GM18907 (cell line): ENCODE data around the gene ZSWIM8.
"Not testable (repeated sequence)": the region's sequence is repeated elsewhere in the genome, so short reads cannot be mapped to it uniquely, and the experiment has no call there.

Source experiments
- ATAC-seq: cut with Tn5 transposase; IDR thresholded peaks from one replicate; pipeline ENCODE4 v1.9.1; 2021; ENCODE audit warnings: mild to moderate bottlenecking, moderate library complexity; ENCODE audit not compliant: unreplicated experiment

The ZSWIM8 gene, protein sequence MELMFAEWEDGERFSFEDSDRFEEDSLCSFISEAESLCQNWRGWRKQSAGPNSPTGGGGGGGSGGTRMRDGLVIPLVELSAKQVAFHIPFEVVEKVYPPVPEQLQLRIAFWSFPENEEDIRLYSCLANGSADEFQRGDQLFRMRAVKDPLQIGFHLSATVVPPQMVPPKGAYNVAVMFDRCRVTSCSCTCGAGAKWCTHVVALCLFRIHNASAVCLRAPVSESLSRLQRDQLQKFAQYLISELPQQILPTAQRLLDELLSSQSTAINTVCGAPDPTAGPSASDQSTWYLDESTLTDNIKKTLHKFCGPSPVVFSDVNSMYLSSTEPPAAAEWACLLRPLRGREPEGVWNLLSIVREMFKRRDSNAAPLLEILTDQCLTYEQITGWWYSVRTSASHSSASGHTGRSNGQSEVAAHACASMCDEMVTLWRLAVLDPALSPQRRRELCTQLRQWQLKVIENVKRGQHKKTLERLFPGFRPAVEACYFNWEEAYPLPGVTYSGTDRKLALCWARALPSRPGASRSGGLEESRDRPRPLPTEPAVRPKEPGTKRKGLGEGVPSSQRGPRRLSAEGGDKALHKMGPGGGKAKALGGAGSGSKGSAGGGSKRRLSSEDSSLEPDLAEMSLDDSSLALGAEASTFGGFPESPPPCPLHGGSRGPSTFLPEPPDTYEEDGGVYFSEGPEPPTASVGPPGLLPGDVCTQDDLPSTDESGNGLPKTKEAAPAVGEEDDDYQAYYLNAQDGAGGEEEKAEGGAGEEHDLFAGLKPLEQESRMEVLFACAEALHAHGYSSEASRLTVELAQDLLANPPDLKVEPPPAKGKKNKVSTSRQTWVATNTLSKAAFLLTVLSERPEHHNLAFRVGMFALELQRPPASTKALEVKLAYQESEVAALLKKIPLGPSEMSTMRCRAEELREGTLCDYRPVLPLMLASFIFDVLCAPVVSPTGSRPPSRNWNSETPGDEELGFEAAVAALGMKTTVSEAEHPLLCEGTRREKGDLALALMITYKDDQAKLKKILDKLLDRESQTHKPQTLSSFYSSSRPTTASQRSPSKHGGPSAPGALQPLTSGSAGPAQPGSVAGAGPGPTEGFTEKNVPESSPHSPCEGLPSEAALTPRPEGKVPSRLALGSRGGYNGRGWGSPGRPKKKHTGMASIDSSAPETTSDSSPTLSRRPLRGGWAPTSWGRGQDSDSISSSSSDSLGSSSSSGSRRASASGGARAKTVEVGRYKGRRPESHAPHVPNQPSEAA (N-terminal part only)

DNA sequence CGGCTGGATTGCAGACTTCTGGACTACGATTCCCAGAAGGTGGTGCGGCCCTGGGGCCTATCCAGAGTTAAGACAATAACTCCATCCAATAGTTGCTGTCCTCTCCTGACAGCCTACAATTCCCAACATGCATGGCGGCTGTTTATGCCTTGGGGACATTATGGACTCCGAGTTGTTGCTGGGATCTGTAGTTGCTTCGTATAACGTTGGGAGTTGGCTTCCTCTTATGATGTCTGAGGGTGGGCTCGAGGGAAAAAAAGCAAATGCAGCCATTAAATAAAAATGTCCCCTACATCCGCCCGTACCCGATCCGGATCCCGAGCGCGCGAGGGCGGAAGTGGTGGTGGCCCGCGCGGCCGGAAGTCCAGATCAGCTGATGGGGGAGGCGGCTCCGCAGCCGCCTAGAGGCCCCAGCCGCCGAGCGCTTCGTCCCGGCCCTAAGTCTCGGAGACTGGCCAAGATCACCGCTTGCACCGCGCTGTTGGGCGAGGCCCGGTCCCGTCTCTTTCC is at the start of gene ZSWIM8:
TSS of gene ZSWIM8 (plus strand) at position 396 of the 510 bp plus-strand sequence. CDS start 273 bp downstream, outside the sequence.
- ATAC-seq, result peak; percentile 75

DNA sequence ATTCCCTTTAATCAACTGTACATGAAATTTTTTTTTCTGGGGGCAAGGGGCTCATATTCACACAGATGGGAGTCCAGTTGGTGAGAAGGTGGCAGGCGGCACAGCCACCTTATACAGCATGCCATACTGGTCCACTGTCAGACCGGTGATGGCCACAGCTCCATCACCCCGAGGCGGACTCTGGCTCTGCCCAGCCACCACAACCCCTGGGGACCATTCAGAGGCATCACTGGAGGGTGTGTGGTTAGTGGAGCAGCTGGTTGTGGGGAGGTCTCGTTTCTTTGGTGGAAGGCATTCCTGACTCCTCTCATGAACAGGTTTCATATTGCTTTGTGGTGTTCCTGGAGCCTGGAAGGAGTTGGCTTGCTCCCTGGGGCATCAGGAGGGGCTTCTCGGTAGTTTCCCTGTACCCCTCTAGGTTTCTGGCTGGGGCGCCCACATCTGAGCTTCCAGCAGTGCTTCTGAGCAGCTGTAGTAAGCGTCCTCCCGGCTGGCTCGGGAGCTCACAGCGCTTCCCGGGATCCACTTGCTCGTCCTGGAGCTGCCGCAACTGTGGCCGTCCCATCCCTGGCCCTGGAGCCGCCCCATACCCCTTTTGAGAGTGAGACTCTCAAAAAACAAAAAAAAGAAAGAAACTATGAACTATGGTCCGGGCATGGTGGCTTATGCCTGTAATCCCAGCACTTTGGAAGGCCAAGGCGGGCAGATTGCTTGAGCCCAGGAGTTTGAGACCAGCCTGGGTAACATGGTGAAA is 44.7 kb upstream of the ZSWIM8 start:
- not testable (repeated sequence) for ATAC-seq

DNA sequence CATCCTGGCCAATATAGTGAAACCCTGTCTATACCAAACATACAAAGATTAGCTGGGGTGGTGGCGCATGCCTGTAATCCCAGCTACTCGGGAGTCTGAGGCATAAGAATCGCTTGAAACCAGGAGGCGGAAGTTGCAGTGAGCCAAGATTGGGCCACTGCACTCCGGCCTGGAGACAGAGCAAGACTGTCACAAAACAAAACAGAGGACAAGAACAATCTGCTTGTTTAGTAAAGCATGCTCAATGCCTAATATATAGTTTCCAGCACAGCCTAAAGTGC is 43.0 kb upstream of the ZSWIM8 start:
- ATAC-seq, result no peak

DNA sequence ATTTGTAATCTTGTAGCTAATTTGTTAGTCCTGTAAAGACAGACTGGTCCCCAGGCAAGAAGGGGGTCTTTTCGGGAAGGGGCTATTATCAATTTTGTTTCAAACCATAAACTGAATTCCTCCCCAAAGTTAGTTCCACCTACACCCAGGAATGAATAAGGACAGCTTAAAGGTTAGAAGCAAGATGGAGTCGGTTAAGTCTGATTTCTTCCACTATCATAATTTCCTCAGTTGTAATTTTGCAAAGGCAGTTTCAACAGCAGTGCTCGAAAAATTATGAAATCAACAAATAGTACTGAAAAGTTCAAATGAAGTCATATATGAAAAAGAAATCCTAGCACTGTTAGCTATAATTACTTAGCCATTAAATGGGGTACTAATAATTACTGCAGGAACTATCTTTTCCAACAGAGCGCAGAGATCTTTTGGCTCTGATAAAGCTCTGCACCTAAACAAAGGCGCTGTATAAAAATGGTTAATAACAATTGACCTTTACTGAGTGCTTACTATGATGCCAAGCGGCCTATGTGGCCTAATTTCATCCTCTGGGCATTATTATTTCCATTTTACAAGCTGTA is 42.0 kb upstream of the ZSWIM8 start:
- no peak for ATAC-seq

DNA sequence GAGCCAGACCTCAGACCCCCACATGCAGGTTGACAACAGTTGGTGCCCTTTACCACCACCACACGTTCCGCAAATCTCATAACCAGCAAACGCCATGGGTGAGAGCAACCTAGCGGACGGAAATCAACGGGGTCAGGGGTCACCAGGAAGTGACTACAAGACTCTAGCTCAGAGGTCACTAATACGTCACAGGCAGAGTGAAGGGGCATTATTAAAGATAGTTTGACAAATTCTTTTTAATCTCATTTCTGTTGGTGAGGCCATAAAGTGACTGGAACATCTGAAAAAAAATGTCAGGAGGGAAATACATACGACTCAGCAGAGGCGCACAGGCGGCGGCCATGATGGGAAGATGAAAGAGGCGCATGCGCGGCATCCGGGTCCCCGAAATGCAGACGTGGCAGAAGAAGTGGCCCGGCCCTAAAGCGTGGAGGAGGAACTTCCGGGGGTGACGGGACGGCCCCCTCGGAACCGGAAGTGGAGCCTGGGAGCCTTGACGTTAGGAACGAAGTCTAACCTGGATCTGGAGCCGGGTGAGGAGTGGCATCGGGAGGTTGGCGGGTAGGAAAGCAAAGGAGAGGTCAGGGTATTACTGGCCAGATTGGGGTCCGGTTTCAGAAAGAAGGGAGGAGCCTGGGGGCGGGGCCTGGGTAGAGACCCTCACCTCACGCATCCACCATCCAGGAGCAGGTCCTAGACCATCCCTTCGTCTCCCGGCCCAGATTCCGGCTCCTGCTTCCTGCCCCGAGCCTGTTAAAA is 41.3 kb upstream of the ZSWIM8 start, which contains the start of gene SEC24C:
TSS of gene SEC24C (plus strand) at position 468 of the 759 bp plus-strand sequence. CDS start 2,461 bp downstream, outside the sequence.
- ATAC-seq, result peak; percentile 90

DNA sequence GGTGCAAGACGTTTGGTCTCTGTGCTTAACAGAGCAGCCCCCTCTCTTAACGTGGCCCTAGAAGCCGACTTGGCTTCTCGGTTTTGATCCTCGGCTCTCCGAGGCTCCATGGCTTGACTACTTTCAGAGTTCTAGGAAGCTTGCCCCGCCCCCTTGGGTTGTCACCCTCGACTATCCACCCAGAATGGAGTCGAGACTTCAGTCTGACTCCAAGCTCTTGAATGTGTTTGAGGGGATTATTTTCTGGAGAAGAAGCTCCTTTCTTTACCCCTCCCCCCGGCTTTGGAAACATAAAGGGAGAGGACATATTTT is 40.8 kb upstream of the ZSWIM8 start:
- peak; percentile 35 for ATAC-seq

DNA sequence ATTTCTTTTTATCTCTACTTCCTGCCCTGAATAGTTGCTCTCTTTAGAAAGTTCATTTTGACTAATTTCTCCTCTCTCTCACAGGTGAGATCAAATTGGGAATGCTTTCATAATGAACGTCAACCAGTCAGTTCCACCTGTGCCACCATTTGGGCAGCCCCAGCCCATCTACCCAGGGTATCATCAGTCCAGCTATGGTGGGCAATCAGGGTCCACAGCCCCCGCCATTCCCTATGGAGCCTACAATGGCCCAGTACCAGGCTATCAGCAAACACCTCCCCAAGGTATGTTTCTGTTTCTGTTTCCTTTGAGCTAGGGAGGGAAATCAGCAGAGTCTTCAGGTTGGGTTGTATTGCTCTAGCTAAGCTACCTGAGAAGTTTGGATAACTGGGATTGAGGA is 38.7 kb upstream of the ZSWIM8 start:
- ATAC-seq, result no peak

DNA sequence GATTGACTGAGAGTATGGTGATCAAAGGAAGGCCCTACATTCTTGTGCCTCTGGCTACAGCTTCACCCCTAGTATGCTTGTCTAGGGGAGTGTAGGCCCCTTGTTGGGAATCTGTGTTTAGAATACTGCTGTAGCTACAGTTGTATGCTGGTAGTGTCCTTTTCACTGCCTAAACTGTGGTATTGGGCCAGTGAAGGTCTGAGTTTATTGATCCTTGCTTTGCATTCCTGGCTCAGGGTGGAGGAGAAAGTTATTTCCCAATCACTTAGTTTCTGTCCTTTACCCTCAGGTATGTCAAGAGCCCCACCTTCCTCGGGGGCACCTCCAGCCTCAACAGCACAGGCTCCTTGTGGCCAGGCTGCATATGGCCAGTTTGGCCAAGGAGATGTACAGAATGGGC is 34.6 kb upstream of the ZSWIM8 start:
- no peak for ATAC-seq

DNA sequence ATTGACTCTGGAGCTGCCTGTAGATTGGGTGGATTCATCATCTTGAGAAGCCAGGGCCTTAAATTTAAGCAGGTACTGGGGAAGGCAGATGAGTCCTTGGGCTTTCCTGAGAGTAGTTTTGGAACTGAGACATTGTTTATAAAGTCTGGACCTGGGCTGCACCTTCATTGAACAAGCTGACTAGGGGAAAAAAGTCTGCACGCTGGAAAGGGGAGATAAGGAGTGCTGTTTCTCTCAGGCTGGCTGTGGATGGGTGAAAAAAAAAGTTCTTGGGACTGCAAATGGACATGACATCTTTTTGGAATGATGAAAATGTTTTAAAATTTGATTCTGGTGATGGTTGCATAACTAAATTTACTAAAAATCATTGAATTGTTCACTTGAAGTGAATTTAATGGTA is 29.2 kb upstream of the ZSWIM8 start:
- no peak for ATAC-seq

DNA sequence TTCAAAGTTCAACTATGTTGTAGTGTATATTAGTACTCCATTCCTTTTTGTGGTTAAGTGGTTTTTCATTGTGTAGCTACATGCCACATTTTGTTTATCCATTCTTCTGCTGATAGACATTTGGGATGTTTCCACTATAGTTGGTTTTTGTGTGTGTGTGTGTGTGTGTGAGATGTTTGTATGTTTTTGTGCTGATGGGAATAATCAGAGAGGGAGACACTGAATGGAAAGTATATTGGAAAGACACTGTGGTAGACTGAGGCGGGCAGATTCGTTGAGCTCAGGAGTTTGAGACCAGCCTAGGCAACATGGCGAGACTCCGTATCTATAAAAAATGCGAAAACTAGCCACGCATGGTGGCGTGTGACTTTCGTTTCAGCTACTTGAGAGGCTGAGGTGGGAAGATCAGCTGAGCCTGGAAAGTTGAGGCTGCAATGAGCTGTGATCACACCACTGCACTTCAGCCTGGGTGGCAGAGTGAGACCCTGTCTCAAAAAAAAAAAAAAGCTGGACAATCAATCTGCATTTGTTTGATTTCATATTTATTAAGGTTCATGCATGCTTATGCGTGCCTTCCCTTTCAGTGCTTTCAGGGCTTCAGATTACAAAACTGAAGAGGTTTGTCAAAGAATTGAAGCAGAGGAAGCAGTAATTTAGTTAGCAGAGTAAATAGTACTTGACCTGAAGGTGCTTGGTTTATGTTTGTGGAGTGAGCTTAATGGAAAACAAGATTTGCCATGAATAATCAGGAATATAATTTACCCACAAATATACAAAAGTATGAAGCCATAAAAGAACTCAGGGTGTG is 26.5 kb upstream of the ZSWIM8 start:
- no peak for ATAC-seq

DNA sequence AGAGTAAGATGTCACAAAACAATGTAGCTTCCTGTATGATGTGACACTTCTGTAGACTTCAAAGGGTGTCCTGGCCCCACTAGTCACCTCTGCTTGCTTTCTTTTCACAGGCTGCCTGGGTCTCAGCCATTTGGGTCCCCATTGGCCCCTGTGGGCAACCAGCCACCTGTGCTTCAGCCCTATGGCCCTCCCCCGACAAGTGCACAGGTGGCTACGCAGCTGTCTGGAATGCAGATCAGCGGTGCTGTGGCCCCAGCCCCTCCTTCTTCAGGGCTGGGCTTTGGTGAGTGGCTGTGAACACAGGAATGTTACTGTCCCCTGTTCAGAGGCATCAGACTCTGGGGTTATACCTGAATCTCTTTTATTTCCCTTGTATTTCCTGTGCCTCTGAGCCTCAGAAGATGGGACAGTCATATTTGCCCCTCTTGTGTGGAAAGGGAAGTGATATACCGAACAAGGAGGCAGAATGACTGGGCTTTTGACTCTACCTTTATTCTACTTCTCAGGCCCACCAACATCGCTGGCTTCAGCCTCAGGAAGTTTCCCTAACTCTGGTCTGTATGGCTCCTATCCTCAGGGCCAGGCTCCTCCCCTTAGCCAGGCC is 25.8 kb upstream of the ZSWIM8 start:
- no peak for ATAC-seq

DNA sequence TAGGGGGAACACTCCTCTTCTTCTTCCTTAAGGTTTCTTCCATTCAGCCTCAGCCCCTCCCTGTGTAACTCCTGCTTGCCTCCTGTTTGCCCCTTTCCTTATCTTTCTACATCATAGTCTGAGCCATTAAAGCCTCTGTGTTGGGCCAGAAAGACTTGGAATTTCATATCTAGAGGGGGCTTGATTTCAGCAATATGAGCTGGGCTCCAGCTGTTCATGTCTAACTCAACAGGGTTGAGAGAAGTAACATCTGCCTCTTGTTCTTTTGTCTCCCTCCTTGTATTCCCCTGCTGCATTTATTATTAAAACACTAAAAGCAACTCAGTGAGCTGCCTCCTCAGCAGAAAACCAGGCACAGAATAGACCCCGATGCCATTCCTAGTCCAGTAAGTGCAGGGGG is 23.6 kb upstream of the ZSWIM8 start:
- ATAC-seq, result no peak

DNA sequence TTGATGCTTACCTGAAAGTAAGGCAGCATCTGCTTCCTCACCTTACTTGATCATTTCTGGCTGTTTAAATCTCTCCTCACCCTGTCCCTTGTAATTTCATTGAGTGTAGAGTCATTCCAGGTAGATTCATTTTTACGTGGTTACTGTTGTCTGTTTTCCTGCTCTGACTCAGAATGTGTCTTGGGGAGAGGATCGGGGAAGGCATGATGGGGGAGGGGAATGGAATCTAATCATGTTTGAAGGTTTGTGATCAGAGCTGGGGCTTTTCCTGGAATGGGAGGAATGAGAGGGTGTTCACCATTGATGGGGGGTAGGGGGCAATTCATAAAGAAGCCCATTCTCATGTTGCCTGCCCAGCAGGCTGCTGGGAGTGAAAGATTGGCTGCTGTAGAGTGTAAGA is 22.5 kb upstream of the ZSWIM8 start:
- no peak for ATAC-seq

DNA sequence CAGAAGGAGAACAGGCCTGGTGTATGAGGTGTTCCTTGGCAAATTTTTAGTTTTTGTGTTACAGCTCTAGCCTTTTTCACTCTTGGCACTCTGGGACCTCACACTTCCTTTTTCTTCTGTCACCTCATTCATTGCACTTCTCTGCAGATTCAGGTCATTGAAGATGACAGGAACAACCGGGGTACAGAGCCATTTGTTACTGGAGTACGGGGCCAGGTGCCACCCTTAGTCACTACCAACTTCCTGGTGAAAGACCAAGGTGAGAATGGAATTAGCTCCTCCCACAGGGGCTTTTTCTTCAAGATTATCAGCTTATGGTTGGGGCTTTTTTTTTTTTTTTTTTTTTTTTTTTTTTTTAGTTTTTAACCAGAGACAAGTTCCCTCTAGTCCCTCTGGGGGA is 22.1 kb upstream of the ZSWIM8 start:
- no peak for ATAC-seq

DNA sequence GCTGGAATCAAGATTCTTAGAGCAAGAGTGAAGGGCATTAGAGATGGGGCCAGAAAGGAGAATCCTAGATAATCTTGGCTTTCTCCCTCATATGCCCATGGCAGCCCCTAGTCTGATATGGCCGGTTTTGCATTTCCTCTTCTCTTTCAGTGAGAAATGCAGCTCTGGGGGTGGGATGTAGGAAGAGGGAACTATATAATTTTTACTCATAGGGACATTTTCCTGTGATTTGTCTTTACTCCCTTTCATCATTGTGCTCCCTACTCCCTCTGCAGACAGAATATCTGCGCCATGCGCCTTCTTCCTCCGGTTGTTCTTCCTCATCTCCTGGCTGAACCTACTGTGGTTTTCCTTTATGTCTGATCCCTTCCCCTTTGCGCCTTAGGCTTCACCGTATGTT is 20.3 kb upstream of the ZSWIM8 start:
- no peak for ATAC-seq

DNA sequence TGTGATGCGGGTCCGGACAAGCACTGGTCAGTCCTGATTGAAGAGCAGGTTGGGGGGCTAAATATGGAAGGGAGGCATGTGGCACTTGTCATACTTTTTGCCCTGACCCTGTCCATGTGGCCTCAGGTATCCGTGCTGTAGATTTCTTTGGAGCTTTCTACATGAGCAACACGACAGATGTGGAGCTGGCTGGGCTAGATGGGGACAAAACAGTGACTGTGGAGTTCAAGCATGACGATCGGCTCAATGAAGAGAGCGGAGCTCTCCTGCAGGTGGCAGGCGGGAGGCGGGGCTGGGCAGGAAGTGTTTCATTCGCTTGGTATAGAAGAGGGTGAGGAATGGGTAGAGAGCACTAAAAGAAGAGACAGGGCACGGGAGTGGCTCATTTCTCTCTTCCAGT is 16.5 kb upstream of the ZSWIM8 start:
- ATAC-seq, result no peak

DNA sequence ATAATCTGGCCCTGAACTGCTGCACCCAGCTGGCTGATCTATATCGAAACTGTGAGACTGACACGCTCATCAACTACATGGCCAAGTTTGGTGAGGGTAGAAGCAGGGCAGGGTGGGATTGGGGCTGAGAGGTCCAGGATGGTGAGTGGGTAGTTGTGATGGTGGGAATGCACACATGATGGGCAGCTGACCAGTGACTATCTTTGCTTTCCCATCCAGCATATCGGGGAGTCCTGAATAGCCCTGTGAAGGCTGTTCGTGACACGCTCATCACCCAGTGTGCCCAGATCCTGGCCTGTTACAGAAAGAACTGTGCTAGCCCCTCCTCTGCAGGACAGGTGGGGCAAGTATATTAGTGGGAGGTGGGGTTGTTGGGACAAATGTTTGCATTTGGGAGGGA is 16.0 kb upstream of the ZSWIM8 start:
- ATAC-seq, result no peak

DNA sequence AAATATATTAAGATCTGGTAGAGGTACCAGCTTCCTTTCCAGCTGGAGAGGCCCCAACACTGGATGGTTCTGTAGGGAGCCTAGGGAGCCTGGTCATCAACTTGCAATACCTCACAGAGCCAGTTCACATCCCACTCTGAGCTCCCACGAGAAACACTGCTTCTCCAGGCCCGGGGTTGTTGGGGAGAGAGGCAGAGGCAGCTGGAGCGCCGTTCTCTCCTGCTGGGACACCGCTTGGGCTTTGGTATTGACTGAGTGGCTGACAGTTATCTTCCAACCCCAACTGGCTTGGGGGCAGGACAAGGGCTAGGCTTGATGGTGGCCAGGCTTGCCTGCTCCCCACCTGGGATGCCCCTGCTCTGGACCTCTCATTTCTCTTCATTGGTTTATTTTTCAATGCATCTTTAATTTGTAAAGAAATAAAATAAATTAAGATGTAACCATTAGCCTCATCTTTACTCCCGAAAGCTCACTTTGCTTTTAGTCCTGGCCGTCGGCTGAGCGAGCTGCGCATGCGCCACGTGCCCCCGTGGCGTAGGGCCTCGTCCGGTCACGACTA is 13.6 kb upstream of the ZSWIM8 start:
- peak; percentile 46 for ATAC-seq
